HUES6 (cell line): ENCODE data around the gene CUEDC1.

Source experiments
- H3K27ac ChIP-seq: 2 replicates; pipeline ENCODE4 v1.7.0; 2013; ENCODE audit warnings: low read depth, mild to moderate bottlenecking, low read length, inconsistent platforms
- H3K27me3 ChIP-seq: 2 replicates; pipeline ENCODE4 v1.6.1; 2013; ENCODE audit warnings: low read length; ENCODE audit not compliant: control insufficient read depth, insufficient read depth
- H3K36me3 ChIP-seq: 2 replicates; pipeline ENCODE4 v1.6.1; 2013; ENCODE audit warnings: low read length; ENCODE audit not compliant: control insufficient read depth, insufficient read depth
- H3K4me1 ChIP-seq: 2 replicates; pipeline ENCODE4 v1.6.1; 2013; ENCODE audit warnings: low read length; ENCODE audit not compliant: control insufficient read depth, insufficient read depth
- H3K4me3 ChIP-seq: 2 replicates; pipeline ENCODE4 v1.5.1; 2013; ENCODE audit warnings: low read depth, low read length
- H3K9ac ChIP-seq: one replicate; pipeline ENCODE4 v1.6.1; 2013; ENCODE audit warnings: mild to moderate bottlenecking, low read length
- H3K9me3 ChIP-seq: 2 replicates; pipeline ENCODE4 v1.6.1; 2013; ENCODE audit warnings: low read depth, low read length; ENCODE audit not compliant: control insufficient read depth, insufficient read depth

The CUEDC1 gene

GRCh38 chr17:57889892-57890856, 65.0 kb downstream of the CUEDC1 start:
- no peak overlapping the region for H3K27ac ChIP-seq
- no peak overlapping the region for H3K4me3 ChIP-seq
- no peaks in the 10 kb centered on the region for H3K9me3 ChIP-seq
- no peak overlapping the region for H3K9ac ChIP-seq
- H3K36me3 ChIP-seq: no peaks in the 10 kb centered on the region
- no peaks in the 10 kb centered on the region for H3K27me3 ChIP-seq
- H3K4me1 ChIP-seq: peaks cover 14% of the 10 kb centered on the region

GRCh38 chr17:57889252-57889651, 66.0 kb downstream of the CUEDC1 start:
- H3K27me3 ChIP-seq: no peaks in the 10 kb centered on the region
- no peak overlapping the region for H3K9ac ChIP-seq
- peaks cover 14% of the 10 kb centered on the region for H3K4me1 ChIP-seq

GRCh38 chr17:57888311-57889216, 66.6 kb downstream of the CUEDC1 start:
- Histone ChIP-seq H3K4me1 (peaks cover 13% of the 10 kb centered on the region), H3K9ac (no peak overlapping the region), H3K36me3 (no peaks in the 10 kb centered on the region), H3K27me3 (no peaks in the 10 kb centered on the region), H3K27ac (no peak overlapping the region), H3K4me3 (no peak overlapping the region), H3K9me3 (no peaks in the 10 kb centered on the region)

More at GRCh38 chr17:57889252-57889651, 66.0 kb downstream of the CUEDC1 start:
- no peak overlapping the region for H3K27ac ChIP-seq
- H3K9me3 ChIP-seq: no peaks in the 10 kb centered on the region
- H3K36me3 ChIP-seq: no peaks in the 10 kb centered on the region
- H3K4me3 ChIP-seq: no peak overlapping the region

- Histone ChIP-seq H3K9ac (no peak overlapping the region), H3K36me3 (no peaks in the 10 kb centered on the region), H3K27ac (no peak overlapping the region), H3K27me3 (no peaks in the 10 kb centered on the region), H3K9me3 (peaks cover 8% of the 10 kb centered on the region; the same call in 1 of the 2 replicates), H3K4me3 (no peak overlapping the region), H3K4me1 (0 out of 2 replicates have a peak, but pooled peaks cover under 1% of the 10 kb centered on the region)
These were observed 68.1 kb downstream of the CUEDC1 start for GRCh38 chr17:57887161-57887560.

GRCh38 chr17:57886020-57886419, 69.2 kb downstream of the CUEDC1 start:
- Histone ChIP-seq H3K36me3 (no peaks in the 10 kb centered on the region), H3K4me3 (no peak overlapping the region), H3K4me1 (peaks cover 9% of the 10 kb centered on the region), H3K27ac (no peak overlapping the region), H3K27me3 (no peaks in the 10 kb centered on the region), H3K9ac (no peak overlapping the region), H3K9me3 (peaks cover 8% of the 10 kb centered on the region; the same call in 1 of the 2 replicates)

GRCh38 chr17:57885148-57885915, 69.9 kb downstream of the CUEDC1 start:
- Histone ChIP-seq H3K27ac (no peak overlapping the region), H3K9me3 (peaks cover 8% of the 10 kb centered on the region; the same call in 1 of the 2 replicates), H3K4me1 (peaks cover 15% of the 10 kb centered on the region), H3K9ac (no peak overlapping the region), H3K4me3 (no peak overlapping the region), H3K36me3 (no peaks in the 10 kb centered on the region), H3K27me3 (no peaks in the 10 kb centered on the region)

- no peaks in the 10 kb centered on the region for H3K36me3 ChIP-seq
- peak overlapping the region; percentile 5; the same call in 1 of the 2 replicates for H3K27ac ChIP-seq
- peak overlapping the region; percentile 4 for H3K9ac ChIP-seq
- H3K4me3 ChIP-seq: no peak overlapping the region
- peaks cover 3% of the 10 kb centered on the region; the same call in 1 of the 2 replicates for H3K27me3 ChIP-seq
- H3K9me3 ChIP-seq: peaks cover 8% of the 10 kb centered on the region; the same call in 1 of the 2 replicates
- peaks cover 41% of the 10 kb centered on the region for H3K4me1 ChIP-seq
These were observed 73.3 kb downstream of the CUEDC1 start for GRCh38 chr17:57881783-57882351.

GRCh38 chr17:57881143-57881542, 74.1 kb downstream of the CUEDC1 start:
- no peak overlapping the region for H3K4me3 ChIP-seq
- H3K27me3 ChIP-seq: peaks cover 10% of the 10 kb centered on the region; the same call in 1 of the 2 replicates
- peaks cover 48% of the 10 kb centered on the region for H3K4me1 ChIP-seq
- peaks cover 8% of the 10 kb centered on the region; the same call in 1 of the 2 replicates for H3K9me3 ChIP-seq
- H3K9ac ChIP-seq: peak overlapping the region; percentile 4
- H3K36me3 ChIP-seq: no peaks in the 10 kb centered on the region
- peak overlapping the region; percentile 5; the same call in 1 of the 2 replicates for H3K27ac ChIP-seq

- H3K4me1 ChIP-seq: peaks cover 59% of the 10 kb centered on the region
- no peak overlapping the region for H3K4me3 ChIP-seq
- no peak overlapping the region for H3K9ac ChIP-seq
- no peak overlapping the region; the same call in 1 of the 2 replicates for H3K27ac ChIP-seq
- H3K9me3 ChIP-seq: peaks cover 8% of the 10 kb centered on the region; the same call in 1 of the 2 replicates
- H3K36me3 ChIP-seq: no peaks in the 10 kb centered on the region
- H3K27me3 ChIP-seq: peaks cover 10% of the 10 kb centered on the region; the same call in 1 of the 2 replicates
These were observed 75.1 kb downstream of the CUEDC1 start for GRCh38 chr17:57880086-57880456.
